Measurements from ENCODE around the gene TNFRSF17. TPM values are rescaled to one million over a fixed set of nuclear protein-coding genes. Genes with fewer than 3 reads are reported as not detected.
"Not testable (repeated sequence)": the region's sequence is repeated elsewhere in the genome, so short reads cannot be mapped to it uniquely, and the experiment has no call there.

The TNFRSF17 gene
- total RNA-seq (2014; rRNA removed; shearing (Covaris generic)): not detected in 2 replicates
- not detected in 2 replicates for polyA plus RNA-seq (2014; cell fraction: nucleus; rRNA removed)

DNA sequence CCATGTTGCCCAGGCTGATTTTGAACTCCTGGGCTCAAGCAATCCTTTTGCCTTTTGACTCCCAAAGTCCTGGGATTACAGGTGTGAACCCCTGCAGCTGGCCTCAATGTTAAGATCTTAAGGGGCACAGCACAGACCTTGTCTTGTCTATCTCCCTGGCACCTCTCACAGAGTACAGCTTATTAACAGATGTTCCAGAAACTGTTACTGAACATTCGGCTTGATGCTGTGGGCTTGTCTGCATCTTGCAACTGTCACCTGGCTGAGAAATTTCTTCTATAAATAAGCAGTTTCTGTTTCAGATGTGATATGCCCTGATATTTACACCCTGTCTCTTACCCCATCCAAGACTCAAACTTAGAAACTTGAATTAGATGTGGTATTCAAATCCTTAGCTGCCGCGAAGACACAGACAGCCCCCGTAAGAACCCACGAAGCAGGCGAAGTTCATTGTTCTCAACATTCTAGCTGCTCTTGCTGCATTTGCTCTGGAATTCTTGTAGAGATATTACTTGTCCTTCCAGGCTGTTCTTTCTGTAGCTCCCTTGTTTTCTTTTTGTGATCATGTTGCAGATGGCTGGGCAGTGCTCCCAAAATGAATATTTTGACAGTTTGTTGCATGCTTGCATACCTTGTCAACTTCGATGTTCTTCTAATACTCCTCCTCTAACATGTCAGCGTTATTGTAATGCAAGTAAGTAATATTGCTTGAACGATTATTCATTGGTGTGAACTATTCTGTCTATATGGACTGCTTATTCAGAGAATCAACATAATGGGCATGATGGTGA is at the start of gene TNFRSF17:
TSS of gene TNFRSF17 (plus strand) at position 450 of the 791 bp plus-strand sequence. CDS start at position 565, 115 bp downstream.
- no peak for DNase-seq (ENCODE audit: extremely low read depth, low read depth)

DNA sequence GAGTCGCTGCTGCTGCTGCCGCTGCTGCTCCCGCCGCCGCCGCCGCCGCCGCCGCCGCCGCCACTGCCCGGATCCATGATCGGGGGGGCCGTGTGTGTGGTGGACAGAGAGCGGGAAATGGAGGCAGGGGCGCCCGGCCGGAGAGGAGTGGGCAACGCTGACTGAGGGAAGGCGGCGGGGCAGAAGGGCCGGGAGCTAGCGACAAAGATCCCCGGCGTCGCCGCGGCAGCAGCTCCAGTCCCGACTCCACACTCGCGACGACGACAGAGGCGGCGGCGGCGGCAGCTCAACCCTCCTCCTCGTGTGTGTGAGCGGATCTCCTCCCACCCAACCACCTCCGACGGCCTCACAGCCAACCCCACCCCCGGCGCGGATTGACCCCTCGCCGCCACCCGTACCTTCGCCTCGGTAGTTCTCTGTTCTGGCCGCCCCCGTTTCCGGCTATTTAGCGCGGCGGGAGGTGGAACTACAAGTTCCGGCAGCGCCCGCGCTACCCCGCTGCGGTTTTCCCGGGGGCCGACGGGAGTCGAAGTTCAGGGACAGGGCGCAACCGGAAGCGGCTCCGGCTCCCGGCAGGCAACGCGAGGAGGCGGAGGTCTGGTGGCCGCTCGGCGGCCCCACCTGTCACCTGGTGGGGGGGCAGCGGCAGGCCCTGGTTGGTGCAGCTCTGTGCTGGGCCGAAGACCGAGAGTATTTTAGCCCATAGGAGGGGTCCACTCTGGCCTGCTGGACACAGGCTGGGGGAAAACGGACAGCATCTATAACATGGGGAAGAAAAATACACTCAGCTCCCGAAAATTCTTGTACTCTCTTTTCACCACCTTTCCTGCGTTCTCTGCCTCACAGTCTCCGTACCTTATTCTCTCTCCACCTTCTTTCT is 49.1 kb upstream of the TNFRSF17 start, which contains the start of gene GSPT1:
TSS of gene GSPT1 (minus strand) at position 313 of the 880 bp plus-strand sequence. CDS start at position 77, 236 bp downstream.
- peak; percentile 97 for DNase-seq (ENCODE audit: extremely low read depth, low read depth)

DNA sequence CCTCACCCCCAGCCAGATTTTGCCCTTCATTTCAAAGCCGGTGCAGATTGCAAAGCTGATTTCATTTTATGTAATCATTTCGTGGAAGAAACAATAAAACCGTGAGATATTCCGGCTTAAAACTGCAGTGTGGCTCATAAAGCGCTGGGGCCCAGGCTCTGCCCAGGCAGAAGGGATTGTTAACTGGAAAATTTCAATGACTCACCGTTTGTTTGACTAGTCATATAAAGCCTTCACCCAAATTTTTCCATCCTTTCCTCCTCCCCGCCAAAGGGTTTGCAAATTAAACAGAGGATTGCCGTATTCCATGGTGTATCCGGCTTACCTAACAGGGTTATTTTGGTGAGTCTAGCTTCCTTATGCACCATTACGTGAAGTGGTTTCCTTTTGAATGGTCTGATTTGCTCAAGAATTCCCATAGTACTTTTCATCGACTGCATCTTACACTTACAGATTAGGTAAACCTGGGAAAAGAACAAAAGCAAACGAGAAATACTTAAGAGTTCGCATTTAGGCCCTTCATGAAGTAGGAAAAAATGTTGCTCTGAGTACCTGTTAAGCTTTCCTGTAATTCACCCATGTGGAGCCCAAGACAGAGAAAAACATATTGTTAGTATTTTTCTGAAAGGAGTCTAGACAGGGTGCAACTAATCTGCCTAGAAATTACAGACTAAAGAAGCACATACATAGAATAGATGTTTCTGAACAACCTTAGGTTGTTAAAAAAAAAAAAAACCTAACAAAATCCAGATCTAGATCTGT is 48.3 kb upstream of the TNFRSF17 start:
- no peak for DNase-seq (ENCODE audit: extremely low read depth, low read depth)

DNA sequence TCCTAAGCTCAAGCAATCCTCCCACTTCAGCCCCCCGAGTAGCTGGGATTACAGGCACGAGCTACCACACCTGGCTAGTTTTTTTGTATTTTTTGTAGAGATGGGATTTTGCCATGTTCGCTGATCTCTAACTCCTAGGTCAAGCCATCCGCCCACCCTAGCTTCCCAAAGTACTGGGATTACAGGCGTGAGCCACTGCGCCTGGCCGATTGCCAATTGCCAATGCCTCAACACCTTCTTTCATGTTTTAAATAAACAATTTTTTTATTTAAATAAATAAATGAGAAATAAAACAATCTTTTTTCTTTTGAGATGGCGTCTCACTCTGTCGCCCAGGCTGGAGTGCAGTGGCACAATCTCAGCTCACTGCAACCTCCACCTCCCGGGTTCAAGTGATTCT is 41.0 kb upstream of the TNFRSF17 start:
- DNase-seq (ENCODE audit: extremely low read depth, low read depth): not testable (repeated sequence)

DNA sequence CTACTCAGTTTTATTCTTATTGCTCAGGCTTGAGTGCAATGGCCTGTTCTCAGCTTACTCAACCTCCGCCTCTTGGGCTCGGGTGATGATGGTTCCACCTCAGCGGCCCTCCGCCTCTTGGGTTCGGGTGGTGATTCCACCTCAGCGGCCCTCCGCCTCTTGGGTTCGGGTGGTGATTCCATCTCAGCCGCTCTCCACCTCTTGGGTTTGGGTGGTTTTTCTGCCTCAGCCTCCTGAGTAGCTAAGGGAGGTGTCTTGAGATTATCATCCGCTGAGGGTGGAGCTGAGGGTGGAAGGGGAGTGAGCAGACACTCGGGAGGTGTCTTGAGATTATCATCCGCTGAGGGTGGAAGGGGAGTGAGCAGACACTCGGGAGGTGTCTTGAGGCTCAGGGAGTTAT is 37.7 kb upstream of the TNFRSF17 start:
- DNase-seq (ENCODE audit: extremely low read depth, low read depth): not testable (repeated sequence)

DNA sequence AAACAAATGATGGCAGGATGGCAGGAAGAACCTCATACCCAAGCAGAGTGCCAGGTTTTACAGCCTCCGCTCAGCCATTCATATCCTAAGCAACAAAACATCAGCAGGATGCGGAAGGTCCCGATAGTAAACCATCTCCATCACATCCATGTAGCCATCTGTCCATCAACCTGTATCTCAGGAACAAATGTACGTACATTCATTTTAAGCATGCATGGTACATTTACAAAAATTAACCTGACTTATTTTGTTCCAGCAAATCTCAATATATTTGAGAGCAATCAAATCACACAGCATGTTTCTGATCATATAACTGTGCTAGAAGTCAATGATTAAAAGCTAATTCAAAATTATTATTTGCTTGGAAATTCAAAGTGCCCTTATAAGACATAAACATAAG is 23.1 kb upstream of the TNFRSF17 start, which contains the start of gene NPIPB2:
TSS of gene NPIPB2 (minus strand) at position 101 of the 400 bp plus-strand sequence. CDS start at position 101, 0 bp downstream.
- DNase-seq (ENCODE audit: extremely low read depth, low read depth): not testable (repeated sequence)

DNA sequence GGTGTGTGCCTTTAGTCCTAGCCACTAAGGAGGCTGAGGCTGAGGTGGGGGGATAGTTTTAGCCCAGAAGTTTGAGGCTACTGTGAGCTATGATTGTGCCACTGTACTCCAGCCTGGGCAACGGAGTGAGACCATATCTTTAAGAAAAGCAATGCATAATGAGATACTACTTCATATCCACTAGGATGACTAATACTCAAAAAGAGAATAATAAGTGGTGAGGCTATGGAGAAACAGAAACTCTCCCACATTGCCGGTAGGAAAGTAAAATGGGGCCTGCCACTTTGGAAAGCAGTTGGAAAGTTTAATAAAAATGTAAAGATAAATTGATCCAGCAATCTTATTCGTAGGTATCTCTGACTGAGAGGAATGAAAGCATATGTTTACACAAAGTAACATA is 18.6 kb upstream of the TNFRSF17 start:
- no peak for DNase-seq (ENCODE audit: extremely low read depth, low read depth)

DNA sequence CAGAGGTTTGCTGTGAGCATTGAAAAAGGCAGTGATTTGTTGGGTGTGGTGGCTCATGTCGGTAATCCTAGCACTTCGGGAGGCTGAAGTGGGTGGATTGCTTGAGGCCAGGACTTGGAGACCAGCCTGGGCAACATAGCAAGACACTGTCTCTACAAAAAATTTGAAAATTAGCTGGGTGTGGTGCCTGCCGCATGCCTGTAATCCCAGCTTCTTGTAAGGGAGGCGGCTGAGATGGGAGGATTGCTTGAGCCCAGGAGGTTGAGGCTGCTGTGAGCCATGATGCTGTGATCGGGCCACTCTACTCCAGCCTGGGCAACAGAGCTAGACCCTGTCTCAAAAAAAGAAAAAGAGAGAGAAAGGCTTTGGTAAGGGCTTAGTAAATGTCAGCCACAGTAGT is 16.2 kb upstream of the TNFRSF17 start:
- no peak for DNase-seq (ENCODE audit: extremely low read depth, low read depth)

DNA sequence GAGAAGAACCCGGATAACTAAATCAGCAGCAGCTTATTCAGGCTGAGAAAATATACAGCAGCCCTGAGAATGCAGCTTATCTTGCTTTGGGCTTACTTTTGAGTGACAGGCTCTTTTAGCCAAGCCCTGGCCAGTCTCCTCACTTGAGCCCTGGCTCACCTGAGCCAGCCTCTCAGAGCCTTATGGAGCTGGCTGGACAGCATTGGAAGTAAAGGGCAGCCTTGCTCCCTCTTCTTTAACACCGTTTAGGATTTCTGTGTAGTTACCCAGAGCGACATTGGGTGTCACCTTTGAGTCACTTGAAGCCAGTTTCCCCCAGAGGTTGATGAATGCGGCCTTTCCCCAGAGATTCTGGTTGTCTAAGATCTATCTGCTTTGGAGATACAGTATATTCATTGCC is 15.5 kb upstream of the TNFRSF17 start:
- peak; percentile 51 for DNase-seq (ENCODE audit: extremely low read depth, low read depth)

DNA sequence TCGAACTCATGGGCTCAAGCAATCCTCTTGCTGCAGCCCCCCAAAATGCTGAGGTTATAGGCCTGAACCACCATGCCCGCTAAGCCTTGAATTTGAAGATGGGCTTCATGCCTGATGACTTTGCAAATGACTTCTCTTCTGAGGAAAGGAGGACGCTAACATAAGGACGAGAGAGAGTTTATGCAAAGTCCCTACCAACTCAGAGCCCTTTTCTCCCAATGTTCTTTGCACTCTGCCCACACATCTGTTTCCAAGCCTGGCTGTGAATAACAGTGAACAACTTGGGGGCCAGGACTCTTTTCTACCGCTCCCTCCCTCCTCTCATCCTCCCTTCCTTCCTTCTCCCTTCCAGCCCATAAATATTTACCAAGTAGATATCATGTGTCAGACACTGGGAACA is 14.6 kb upstream of the TNFRSF17 start:
- DNase-seq (ENCODE audit: extremely low read depth, low read depth): no peak

DNA sequence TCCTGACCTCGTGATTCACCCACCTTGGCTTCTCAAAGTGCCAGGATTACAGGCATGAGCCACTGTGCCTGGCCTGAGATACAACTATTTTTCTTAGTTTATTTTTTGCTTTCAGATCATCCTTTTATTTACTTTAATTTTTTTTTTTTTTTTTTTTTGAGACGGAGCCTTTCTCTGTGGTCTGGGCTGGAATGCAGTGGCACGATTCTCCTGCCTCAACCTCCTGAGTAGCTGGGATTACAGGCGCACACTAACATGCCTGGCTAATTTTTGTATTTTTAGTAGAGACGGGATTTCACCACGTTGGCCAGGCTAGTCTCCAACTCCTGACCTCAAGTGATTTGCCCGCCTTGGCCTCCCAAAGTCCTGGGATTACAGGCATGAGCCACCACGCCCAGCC is 11.4 kb upstream of the TNFRSF17 start:
- not testable (repeated sequence) for DNase-seq (ENCODE audit: extremely low read depth, low read depth)

DNA sequence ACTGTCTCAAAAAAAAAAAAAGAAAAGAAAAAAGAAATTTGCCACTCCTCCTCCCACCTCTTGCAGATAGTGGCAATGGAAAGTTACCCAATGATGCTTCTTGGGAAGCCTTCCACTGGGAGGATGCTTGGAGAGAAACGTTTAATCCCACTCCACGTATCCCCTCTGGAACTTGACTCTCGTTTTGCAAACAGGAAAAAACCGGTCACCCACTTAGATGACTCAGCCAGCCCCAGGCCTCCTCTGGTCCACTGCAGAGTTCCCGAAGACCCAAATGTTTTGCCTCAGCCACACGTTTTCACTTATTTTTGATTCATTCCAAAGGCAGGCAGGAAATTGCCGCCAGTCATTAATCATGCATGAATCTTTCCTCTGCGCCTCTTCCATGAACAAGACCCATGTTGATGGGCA is 9.3 kb upstream of the TNFRSF17 start:
- no peak for DNase-seq (ENCODE audit: extremely low read depth, low read depth)

DNA sequence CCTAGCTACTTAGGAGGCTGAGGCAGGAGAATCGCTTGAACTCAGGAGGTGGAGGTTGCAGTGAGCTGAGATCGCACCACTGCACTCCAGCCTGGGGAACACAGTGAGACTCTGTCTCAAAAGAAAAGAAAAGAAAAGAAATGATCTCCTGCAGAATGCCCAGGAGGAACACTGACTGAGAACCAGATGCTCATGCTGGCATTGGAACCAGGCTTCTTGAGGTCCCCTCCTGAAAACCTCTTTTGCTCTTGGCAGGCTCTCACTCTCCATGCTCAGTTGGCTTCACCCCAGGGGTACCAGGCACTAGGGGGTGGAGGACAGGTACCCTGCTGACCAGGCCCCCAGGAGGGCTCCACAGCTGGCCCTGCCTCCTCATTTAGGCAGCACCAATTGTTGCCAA is 8.5 kb upstream of the TNFRSF17 start:
- DNase-seq (ENCODE audit: extremely low read depth, low read depth): no peak

DNA sequence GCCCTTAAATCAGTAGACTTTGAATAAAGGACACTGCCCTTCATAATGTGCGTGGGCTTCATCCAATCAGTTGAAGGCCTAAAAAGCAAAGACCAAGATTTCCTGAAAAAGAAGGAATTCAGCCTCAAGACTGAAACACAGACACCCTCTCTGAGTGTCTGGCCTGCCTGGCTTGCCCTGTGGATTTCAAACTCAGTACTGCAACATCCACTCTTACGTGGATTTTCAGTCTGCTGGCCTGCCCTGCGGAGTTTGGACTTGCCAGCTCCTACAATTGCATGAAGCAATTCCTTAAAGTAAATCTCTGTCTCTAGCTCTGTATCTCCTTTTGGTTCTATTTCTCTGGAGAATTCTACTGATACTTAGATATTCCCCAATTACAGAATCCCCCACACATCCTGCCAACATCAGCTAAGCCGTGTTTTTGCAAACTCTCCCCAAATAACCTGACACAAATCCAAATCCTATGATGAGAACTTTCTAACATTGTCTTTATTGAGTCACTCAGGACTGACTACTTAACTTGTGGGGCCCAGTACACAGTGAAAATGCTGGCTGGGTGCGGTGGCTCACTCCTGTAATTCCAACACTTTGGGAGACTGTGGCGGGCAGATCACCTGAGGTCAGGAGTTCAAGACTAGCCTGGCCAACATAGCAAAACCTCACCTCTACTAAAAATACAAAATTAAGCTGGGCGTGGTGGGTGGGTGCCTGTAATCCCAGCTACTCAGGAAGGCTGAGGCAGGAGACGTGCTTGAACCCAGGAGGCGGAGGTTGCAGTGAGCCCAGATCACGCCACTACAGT is 7.2 kb upstream of the TNFRSF17 start:
- no peak for DNase-seq (ENCODE audit: extremely low read depth, low read depth)

DNA sequence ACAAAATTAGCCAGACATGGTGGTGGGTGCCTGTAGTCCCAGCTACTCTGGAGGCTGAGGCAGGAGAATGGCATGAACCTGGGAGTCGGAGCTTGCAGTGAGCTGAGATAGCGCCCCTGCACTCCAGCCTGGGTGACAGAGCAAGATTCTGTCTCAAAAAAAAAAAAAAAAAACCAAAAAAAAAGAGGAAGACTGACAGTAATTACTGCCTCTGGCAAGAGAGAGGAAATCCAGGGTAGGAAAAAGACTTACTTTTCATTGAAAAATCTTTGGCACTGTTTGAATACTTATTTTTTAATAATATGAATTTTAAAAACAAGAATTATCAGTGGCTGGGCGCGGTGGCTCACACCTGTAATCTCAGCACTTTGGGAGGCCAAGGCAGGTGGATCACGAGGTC is 2.6 kb upstream of the TNFRSF17 start:
- DNase-seq (ENCODE audit: extremely low read depth, low read depth): not testable (repeated sequence)

DNA sequence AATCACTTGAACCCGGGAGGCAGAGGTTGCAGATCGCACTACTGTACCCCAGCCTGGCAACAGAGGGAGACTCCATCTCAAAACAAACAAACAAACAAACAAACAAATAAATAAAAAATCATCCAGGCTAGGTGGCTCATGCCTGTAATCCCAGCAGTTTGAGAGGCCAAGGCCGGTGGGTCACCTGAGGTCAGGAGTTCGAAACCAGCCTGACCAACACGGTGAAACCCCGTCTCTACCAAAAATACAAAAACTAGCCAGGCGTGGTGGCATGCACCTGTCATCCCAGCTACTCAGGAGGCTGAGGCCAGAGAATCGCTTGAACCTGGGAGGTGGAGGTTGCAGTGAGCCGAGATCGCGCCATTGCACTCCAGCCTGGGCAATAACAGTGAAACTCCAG is 2.0 kb upstream of the TNFRSF17 start:
- DNase-seq (ENCODE audit: extremely low read depth, low read depth): not testable (repeated sequence)

DNA sequence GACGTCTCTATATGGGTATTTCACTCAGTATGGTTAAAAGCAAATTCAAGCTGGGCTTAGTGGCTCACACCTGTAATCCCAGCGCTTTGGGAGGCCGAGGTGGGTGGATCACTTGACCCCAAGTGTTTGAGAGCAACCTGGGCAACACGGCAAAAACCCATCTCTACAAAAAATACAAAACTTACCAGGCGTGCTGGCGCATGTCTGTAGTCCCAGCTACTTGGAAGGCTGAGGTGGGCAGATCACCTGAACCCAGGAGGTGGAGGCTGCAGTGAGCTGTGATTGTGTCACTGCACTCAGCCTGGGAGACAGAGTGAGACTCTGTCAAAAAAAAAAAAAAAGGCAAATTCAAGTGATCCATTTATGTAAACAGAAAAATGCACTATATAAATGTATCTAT is 1.3 kb upstream of the TNFRSF17 start:
- no peak for DNase-seq (ENCODE audit: extremely low read depth, low read depth)

DNA sequence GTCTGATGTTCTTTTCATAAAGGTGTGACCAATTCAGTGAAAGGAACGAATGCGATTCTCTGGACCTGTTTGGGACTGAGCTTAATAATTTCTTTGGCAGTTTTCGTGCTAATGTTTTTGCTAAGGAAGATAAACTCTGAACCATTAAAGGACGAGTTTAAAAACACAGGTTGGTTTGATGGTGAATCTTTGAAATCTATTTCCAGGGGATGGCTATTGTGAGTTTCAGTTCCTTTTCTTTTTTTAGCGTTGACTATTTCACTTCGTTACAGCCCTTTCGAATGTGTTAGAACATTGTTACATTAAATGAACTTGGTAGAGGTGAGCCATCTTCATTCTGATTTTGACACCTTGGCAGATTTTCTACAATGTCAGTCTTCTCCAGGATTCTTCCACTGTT is 1.2 kb downstream of the TNFRSF17 start:
- DNase-seq (ENCODE audit: extremely low read depth, low read depth): no peak

DNA sequence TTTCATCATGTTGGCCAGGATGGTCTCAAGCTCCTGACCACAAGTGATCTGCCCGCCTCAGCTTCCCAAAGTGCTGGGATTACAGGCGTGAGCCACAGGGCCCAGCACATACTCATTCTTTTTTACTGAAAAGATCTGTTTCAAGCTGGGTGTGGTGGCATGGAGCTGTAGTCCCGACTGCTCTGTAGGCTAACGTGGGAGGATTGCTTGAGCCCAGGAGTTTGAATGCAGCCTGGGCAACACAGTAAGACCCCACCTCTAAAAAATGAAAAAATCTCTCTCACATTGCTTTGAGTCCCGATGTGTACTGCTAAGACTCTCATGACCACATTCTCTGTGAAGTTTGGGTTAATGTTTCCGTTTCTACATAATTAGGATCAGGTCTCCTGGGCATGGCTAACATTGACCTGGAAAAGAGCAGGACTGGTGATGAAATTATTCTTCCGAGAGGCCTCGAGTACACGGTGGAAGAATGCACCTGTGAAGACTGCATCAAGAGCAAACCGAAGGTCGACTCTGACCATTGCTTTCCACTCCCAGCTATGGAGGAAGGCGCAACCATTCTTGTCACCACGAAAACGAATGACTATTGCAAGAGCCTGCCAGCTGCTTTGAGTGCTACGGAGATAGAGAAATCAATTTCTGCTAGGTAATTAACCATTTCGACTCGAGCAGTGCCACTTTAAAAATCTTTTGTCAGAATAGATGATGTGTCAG is 2.3 kb downstream of the TNFRSF17 start:
- DNase-seq (ENCODE audit: extremely low read depth, low read depth): no peak
